ENCODE data around the gene PARD3B.

DNA sequence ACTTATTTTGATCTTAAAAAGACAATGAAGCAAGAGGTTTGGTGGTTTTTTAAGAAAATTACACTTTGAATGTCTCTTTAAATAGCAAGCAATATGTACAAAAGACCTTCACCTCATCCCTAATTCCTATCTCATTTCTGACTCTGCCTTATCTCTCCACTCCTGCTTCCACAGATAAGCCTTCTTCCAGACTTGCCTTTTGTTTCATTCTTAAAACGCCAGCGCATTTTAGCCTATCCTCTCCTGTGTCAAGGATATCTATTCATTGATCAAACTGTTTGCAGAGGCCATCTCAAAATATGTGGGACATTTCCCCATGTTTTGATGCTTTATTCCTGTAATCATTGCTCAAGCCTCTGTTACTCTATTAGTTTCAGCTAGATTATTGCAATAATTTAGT lies 562.5 kb downstream of the PARD3B start:
- TF ChIP-seq, protein P1, sequence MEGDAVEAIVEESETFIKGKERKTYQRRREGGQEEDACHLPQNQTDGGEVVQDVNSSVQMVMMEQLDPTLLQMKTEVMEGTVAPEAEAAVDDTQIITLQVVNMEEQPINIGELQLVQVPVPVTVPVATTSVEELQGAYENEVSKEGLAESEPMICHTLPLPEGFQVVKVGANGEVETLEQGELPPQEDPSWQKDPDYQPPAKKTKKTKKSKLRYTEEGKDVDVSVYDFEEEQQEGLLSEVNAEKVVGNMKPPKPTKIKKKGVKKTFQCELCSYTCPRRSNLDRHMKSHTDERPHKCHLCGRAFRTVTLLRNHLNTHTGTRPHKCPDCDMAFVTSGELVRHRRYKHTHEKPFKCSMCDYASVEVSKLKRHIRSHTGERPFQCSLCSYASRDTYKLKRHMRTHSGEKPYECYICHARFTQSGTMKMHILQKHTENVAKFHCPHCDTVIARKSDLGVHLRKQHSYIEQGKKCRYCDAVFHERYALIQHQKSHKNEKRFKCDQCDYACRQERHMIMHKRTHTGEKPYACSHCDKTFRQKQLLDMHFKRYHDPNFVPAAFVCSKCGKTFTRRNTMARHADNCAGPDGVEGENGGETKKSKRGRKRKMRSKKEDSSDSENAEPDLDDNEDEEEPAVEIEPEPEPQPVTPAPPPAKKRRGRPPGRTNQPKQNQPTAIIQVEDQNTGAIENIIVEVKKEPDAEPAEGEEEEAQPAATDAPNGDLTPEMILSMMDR (conservative IDR thresholded peaks at IDR 0.05; ENCODE audit: low read depth in 2 of 2): no peak
- TF ChIP-seq EZH2 (IDR thresholded peaks at IDR 0.05; ENCODE audit: low read depth, unreplicated experiment): no peak
- TF ChIP-seq CREB1 (CRISPR knock-in tag; IDR thresholded peaks at IDR 0.05; ENCODE audit: low read depth): no peak
